K562 (cell line): ENCODE data around the gene USP20. TPM values are rescaled to one million over a fixed set of nuclear protein-coding genes. Genes with fewer than 3 reads are reported as not detected.
A peak's percentile ranks its signal among the peaks of the same experiment; 100 is the strongest.

Source experiments
- CBFA2T3 ChIP-seq: fragments of 450-650 bp; IDR thresholded peaks from 2 replicates; pipeline ENCODE4 v1.6.1; 2017
- FOSL1 ChIP-seq: fragments of 200-800 bp; sonication (Bioruptor generic); conservative IDR thresholded peaks from 2 replicates; pipeline ENCODE4 v1.6.1; 2016; ENCODE audit warnings: missing genetic modification characterization, missing compliant biosample characterization
- FOXK1 ChIP-seq: sonication (generic); formaldehyde crosslinking; IDR thresholded peaks from 2 replicates; pipeline ENCODE4 v1.8.0; 2022; ENCODE audit warnings: missing genetic modification reagents, mild to moderate bottlenecking, borderline replicate concordance
- HIVEP1 ChIP-seq: fragments of 250-450 bp; sonication (Bioruptor Pico); IDR thresholded peaks from 2 replicates; pipeline ENCODE4 v1.4.0; 2020; ENCODE audit warnings: mild to moderate bottlenecking
- L3MBTL2 ChIP-seq: fragments of 450-650 bp; IDR thresholded peaks from 2 replicates; pipeline ENCODE4 v1.6.1; 2016; ENCODE audit warnings: mild to moderate bottlenecking, moderate library complexity
- MAFF ChIP-seq: IDR thresholded peaks from 2 replicates; pipeline ENCODE4 v1.6.1; 2012; ENCODE audit warnings: low read length, improper control_type of control experiment
- MYNN ChIP-seq, 2 experiments: sonication (generic); formaldehyde crosslinking in 1 of 2; IDR thresholded peaks; 2 replicates each; pipeline versions ENCODE4 v1.5.0 to v1.6.1; 2016 to 2020; ENCODE audit warnings: antibody characterized with exemption in 1 of 2, missing genetic modification reagents in 1 of 2
- PML ChIP-seq: IDR thresholded peaks from 2 replicates; pipeline ENCODE4 v1.6.1; 2012; ENCODE audit warnings: low read length, inconsistent platforms
- POLR2A ChIP-seq: fragments of 450-650 bp; conservative IDR thresholded peaks from 2 replicates; pipeline ENCODE4 v1.6.1; 2016
- RBBP5 ChIP-seq: fragments of 200-600 bp; sonication (generic); IDR thresholded peaks from 2 replicates; pipeline ENCODE4 v1.6.1; 2012; ENCODE audit warnings: borderline replicate concordance, mild to moderate bottlenecking, low read length, control low read depth, inconsistent platforms; ENCODE audit not compliant: insufficient read depth, poor library complexity, severe bottlenecking
- RCOR1 ChIP-seq, 2 experiments: IDR thresholded peaks; 2 replicates each; pipeline ENCODE4 v1.6.1; 2012; ENCODE audit warnings: low read depth in 2 of 2, low read length in 2 of 2, borderline replicate concordance in 1 of 2, improper control_type of control experiment in 1 of 2
- SMARCA4 ChIP-seq: fragments of 450-650 bp; IDR thresholded peaks from 2 replicates; pipeline ENCODE4 v1.6.1; 2016
- TAL1 ChIP-seq: fragments of 450-650 bp; IDR thresholded peaks from 2 replicates; pipeline ENCODE4 v1.6.1; 2016; ENCODE audit warnings: mild to moderate bottlenecking
- TCF3 ChIP-seq: sonication (generic); formaldehyde crosslinking; IDR thresholded peaks from 2 replicates; pipeline ENCODE4 v1.4.0; 2020; ENCODE audit warnings: mild to moderate bottlenecking, missing genetic modification reagents
- ZC3H11A ChIP-seq: IDR thresholded peaks from 2 replicates; pipeline ENCODE4 v1.6.1; 2012; ENCODE audit warnings: low read depth, low read length, improper control_type of control experiment
- ZFP36 ChIP-seq: fragments of 150-350 bp; IDR thresholded peaks from 2 replicates; pipeline ENCODE4 v1.6.1; 2018; ENCODE audit warnings: low read length, low read depth; ENCODE audit not compliant: partially characterized antibody
- ZNF253 ChIP-seq: fragments of 250-450 bp; sonication (Bioruptor Pico); conservative IDR thresholded peaks from 2 replicates; pipeline ENCODE4 v1.6.1; 2021; ENCODE audit warnings: mild to moderate bottlenecking
- ZNF311 ChIP-seq: fragments of 250-450 bp; sonication (Bioruptor Pico); IDR thresholded peaks from 2 replicates; pipeline ENCODE4 v1.4.0; 2020; ENCODE audit warnings: mild to moderate bottlenecking, moderate library complexity
- polyA plus RNA-seq, 8 experiments: library from polyadenylated mRNA; depleted of rRNA in 4 of 8; stranded (reverse) in 5 of 8; unstranded in 3 of 8; fragments of >200 nt; fragmentation: Nextera tagmentation in 2 of 8; fragmentation: Illumina TruSeq in 1 of 8; extraction: Ambion mirVana in 2 of 8; extraction: Trizol in 1 of 8; gene quantifications; 2 replicates each; pipeline versions ENCODE4 v1.2.1 to v1.2.3, GENCODE V29; 2011 to 2014; ENCODE audit warnings: inconsistent platforms in 1 of 8, missing spikeins in 1 of 8
- total RNA-seq, 7 experiments: library from RNA; depleted of rRNA in 6 of 7; stranded (reverse); fragments of >200 nt in 6 of 7; fragmentation: Illumina TruSeq in 2 of 7; extraction: Trizol in 2 of 7; gene quantifications; 2 replicates each; pipeline versions ENCODE4 v1.2.1 to v1.2.3, GENCODE V29; 2011 to 2021; ENCODE audit warnings: low replicate concordance in 1 of 7
- TF ChIP-seq, protein P1 (sequence below): fragments of 450-650 bp; IDR thresholded peaks from 2 replicates; pipeline ENCODE4 v1.6.1; 2018; ENCODE audit not compliant: partially characterized antibody
- TF ChIP-seq, protein P2 (sequence below): sonication (generic); formaldehyde crosslinking; IDR thresholded peaks from 2 replicates; pipeline ENCODE4 v1.9.0; 2022; ENCODE audit warnings: mild to moderate bottlenecking, missing genetic modification reagents

Gene USP20
- total and polyA plus RNA-seq, 9 of the 15 experiments (the other 6 are each of a cell fraction or from before 2014, with no cell fraction given) = 1.9 to 136 (median 49.1) TPM

DNA sequence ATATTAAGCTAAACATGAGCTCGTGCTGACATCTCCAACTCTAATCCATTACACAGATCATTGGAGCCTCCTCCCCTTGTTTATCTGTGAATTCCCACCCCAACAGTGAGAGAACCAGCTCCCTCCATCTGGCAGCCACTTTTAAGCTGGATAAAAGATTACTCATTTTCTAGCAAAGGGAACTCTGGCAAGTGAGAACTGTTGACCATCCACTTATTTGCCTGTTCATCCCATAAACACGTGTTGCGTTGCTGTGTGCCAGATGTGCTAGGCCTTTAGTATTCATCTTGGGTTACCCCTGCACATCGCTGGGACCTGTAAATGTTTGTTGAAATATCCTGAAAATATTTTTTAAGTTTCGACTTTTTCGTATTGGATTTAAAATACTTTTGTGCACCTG is 8.9 kb upstream of the USP20 start (continued):
- TF ChIP-seq RBBP5 (peak; percentile 33), ZNF311 (no peak), TAL1 (peak; percentile 38; the same call in 1 of the 2 replicates), ZC3H11A (no peak), TCF3 (CRISPR knock-in tag) (peak; percentile 60), ZFP36 (no peak), MAFF (peak; percentile 8; the same call in 1 of the 2 replicates), CBFA2T3 (peak; percentile 62), RCOR1 (IDR thresholded peaks at IDR 0.05; ENCODE audit: borderline replicate concordance in 1 of 2, low read depth in 2 of 2, low read length in 2 of 2) (no peak), SMARCA4 (0 out of 2 replicates have a peak, but pooled peaks have one; percentile 43), POLR2A (peak; percentile 63; the same call in 1 of the 2 replicates), L3MBTL2 (peak; percentile 29; the same call in 1 of the 2 replicates), ZNF253 (CRISPR knock-in tag) (0 out of 2 replicates have a peak, but pooled peaks have one; percentile 55), MYNN (IDR thresholded peaks at IDR 0.05) (peak; percentile 19; the same call in 1 of the 2 replicates), MYNN (CRISPR knock-in tag; IDR thresholded peaks at IDR 0.05) (no peak), FOXK1 (CRISPR knock-in tag) (0 out of 2 replicates have a peak, but pooled peaks have one; percentile 20), PML (0 out of 2 replicates have a peak, but pooled peaks have one; percentile 19), FOSL1 (peak; percentile 48), HIVEP1 (no peak)
- TF ChIP-seq, protein P1, sequence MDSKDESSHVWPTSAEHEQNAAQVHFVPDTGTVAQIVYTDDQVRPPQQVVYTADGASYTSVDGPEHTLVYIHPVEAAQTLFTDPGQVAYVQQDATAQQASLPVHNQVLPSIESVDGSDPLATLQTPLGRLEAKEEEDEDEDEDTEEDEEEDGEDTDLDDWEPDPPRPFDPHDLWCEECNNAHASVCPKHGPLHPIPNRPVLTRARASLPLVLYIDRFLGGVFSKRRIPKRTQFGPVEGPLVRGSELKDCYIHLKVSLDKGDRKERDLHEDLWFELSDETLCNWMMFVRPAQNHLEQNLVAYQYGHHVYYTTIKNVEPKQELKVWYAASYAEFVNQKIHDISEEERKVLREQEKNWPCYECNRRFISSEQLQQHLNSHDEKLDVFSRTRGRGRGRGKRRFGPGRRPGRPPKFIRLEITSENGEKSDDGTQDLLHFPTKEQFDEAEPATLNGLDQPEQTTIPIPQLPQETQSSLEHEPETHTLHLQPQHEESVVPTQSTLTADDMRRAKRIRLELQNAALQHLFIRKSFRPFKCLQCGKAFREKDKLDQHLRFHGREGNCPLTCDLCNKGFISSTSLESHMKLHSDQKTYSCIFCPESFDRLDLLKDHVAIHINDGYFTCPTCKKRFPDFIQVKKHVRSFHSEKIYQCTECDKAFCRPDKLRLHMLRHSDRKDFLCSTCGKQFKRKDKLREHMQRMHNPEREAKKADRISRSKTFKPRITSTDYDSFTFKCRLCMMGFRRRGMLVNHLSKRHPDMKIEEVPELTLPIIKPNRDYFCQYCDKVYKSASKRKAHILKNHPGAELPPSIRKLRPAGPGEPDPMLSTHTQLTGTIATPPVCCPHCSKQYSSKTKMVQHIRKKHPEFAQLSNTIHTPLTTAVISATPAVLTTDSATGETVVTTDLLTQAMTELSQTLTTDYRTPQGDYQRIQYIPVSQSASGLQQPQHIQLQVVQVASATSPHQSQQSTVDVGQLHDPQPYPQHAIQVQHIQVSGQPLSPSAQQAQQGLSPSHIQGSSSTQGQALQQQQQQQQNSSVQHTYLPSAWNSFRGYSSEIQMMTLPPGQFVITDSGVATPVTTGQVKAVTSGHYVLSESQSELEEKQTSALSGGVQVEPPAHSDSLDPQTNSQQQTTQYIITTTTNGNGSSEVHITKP = no peak
- TF ChIP-seq, protein P2, sequence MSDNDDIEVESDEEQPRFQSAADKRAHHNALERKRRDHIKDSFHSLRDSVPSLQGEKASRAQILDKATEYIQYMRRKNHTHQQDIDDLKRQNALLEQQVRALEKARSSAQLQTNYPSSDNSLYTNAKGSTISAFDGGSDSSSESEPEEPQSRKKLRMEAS (CRISPR knock-in tag) = peak; percentile 37; the same call in 1 of the 2 replicates
